Measurements from ENCODE around the gene SEBOX.

GRCh38 chr17:28324781-28325180, 40.2 kb downstream of the SEBOX start:
- TF ChIP-seq CTCF (IDR thresholded peaks at IDR 0.05) (no peak), EP300 (IDR thresholded peaks at IDR 0.05) (no peak), POLR2A (IDR thresholded peaks at IDR 0.05) (no peak)
